Glutamatergic neuron (in vitro differentiated cells): ENCODE data around the gene CDH19. TPM values are rescaled to one million over a fixed set of nuclear protein-coding genes. Genes with fewer than 3 reads are reported as not detected.
A peak's percentile ranks its signal among the peaks of the same experiment; 100 is the strongest.

ENCODE experiments used
- DNase-seq: peaks from one replicate; pipeline ENCODE4 v3.0.0; 2022
- H3K27ac Mint-ChIP-seq: one replicate; pipeline ENCODE4 v1.8.0; 2020; ENCODE audit warnings: mild to moderate bottlenecking, mixed read lengths, inconsistent platforms; ENCODE audit not compliant: unreplicated experiment
- H3K27me3 Mint-ChIP-seq: one replicate; pipeline ENCODE4 v1.8.0; 2020; ENCODE audit warnings: mild to moderate bottlenecking, moderate library complexity, mixed read lengths, inconsistent platforms; ENCODE audit not compliant: unreplicated experiment
- H3K36me3 Mint-ChIP-seq: one replicate; pipeline ENCODE4 v1.8.0; 2020; ENCODE audit warnings: mild to moderate bottlenecking, mixed read lengths, inconsistent platforms; ENCODE audit not compliant: unreplicated experiment
- H3K4me1 Mint-ChIP-seq: one replicate; pipeline ENCODE4 v1.8.0; 2020; ENCODE audit warnings: mild to moderate bottlenecking, low read depth, mixed read lengths, inconsistent platforms; ENCODE audit not compliant: unreplicated experiment
- H3K4me3 Mint-ChIP-seq: one replicate; pipeline ENCODE4 v1.8.0; 2020; ENCODE audit warnings: mild to moderate bottlenecking, mixed read lengths, inconsistent platforms; ENCODE audit not compliant: unreplicated experiment
- H3K9me3 Mint-ChIP-seq: one replicate; pipeline ENCODE4 v1.8.0; 2020; ENCODE audit warnings: mild to moderate bottlenecking, moderate library complexity, mixed read lengths, inconsistent platforms; ENCODE audit not compliant: unreplicated experiment
- CTCF ChIP-seq: fragments of 200-600 bp; sonication (generic); IDR thresholded peaks from one replicate; pipeline ENCODE4 v1.5.0; 2021; ENCODE audit not compliant: partially characterized antibody, unreplicated experiment
- total RNA-seq: library from RNA; stranded (reverse); fragmentation: NEBNext Ultra II Directional; extraction: Animal tissue kit (Norgen Biotek cat#: 25700); gene quantifications from one replicate; pipeline ENCODE4 v1.2.1, GENCODE V29; 2021; ENCODE audit not compliant: unreplicated experiment

CDH19 gene
- total RNA-seq, 1 donor from 2014 or later: not detected

- Mint-ChIP-seq H3K4me3 (no peak overlapping the region), H3K9me3 (no peaks in the 10 kb centered on the region), H3K27me3 (no peaks in the 10 kb centered on the region), H3K4me1 (peaks cover 6% of the 10 kb centered on the region), H3K36me3 (no peaks in the 10 kb centered on the region), H3K27ac (no peak overlapping the region)
- TF ChIP-seq CTCF: no peak
- no peak for DNase-seq
Measured at GRCh38 chr18:66550366-66550765, 53.5 kb downstream of the CDH19 start.

- no peaks in the 10 kb centered on the region for H3K36me3 Mint-ChIP-seq
- peak; percentile 57 for TF ChIP-seq CTCF
- no peaks in the 10 kb centered on the region for H3K27me3 Mint-ChIP-seq
- H3K9me3 Mint-ChIP-seq: no peaks in the 10 kb centered on the region
- H3K4me1 Mint-ChIP-seq: peaks cover 6% of the 10 kb centered on the region
- no peak overlapping the region for H3K4me3 Mint-ChIP-seq
- DNase-seq: no peak
- H3K27ac Mint-ChIP-seq: no peak overlapping the region
Measured at GRCh38 chr18:66548747-66549146, 55.1 kb downstream of the CDH19 start.

GRCh38 chr18:66534110-66534509 is 69.8 kb downstream of the CDH19 start:
- no peak overlapping the region for H3K4me3 Mint-ChIP-seq
- no peaks in the 10 kb centered on the region for H3K27me3 Mint-ChIP-seq
- no peak for DNase-seq
- no peaks in the 10 kb centered on the region for H3K36me3 Mint-ChIP-seq
- no peaks in the 10 kb centered on the region for H3K9me3 Mint-ChIP-seq
- H3K27ac Mint-ChIP-seq: peak overlapping the region; percentile 77
- no peak for TF ChIP-seq CTCF
- peaks cover 2% of the 10 kb centered on the region for H3K4me1 Mint-ChIP-seq

- Mint-ChIP-seq H3K36me3 (no peaks in the 10 kb centered on the region), H3K27ac (no peak overlapping the region), H3K27me3 (no peaks in the 10 kb centered on the region), H3K4me1 (peaks cover 2% of the 10 kb centered on the region), H3K9me3 (no peaks in the 10 kb centered on the region), H3K4me3 (no peak overlapping the region)
- TF ChIP-seq CTCF: peak; percentile 62
- no peak for DNase-seq
Measured at GRCh38 chr18:66533693-66534092, 70.2 kb downstream of the CDH19 start.

- Mint-ChIP-seq H3K9me3 (no peaks in the 10 kb centered on the region), H3K27ac (no peak overlapping the region), H3K4me3 (no peak overlapping the region), H3K36me3 (no peaks in the 10 kb centered on the region), H3K4me1 (no peaks in the 10 kb centered on the region), H3K27me3 (no peaks in the 10 kb centered on the region)
- DNase-seq: no peak
- TF ChIP-seq CTCF: no peak
Measured at GRCh38 chr18:66523219-66523991, 80.5 kb downstream of the CDH19 start.
